Measurements from ENCODE around the gene SLC6A8. TPM values are rescaled to one million over a fixed set of nuclear protein-coding genes. Genes with fewer than 3 reads are reported as not detected.
A peak's percentile ranks its signal among the peaks of the same experiment; 100 is the strongest.

SLC6A8 gene
- total and polyA plus RNA-seq, 2 of the 4 experiments (the other 2 are of a cell fraction): 7.2 to 25.5 TPM

GRCh38 chrX:153703036-153703370, 15.3 kb downstream of the SLC6A8 start:
- ATAC-seq (ENCODE audit: low read depth) (peak; percentile 28; the same call in 1 of the 2 replicates), DNase-seq (peak; percentile 75)
- no peaks in the 10 kb centered on the region for H3K9me3 ChIP-seq (ENCODE audit: control insufficient read depth, insufficient read depth, low read length)
- H4K20me1 ChIP-seq (ENCODE audit: insufficient read depth, low read length): 0 out of 2 replicates have a peak, but pooled peaks cover 4% of the 10 kb centered on the region
- in situ Hi-C loops (cut with MboI; ENCODE audit: low sequenced_read_pairs) (no loop called here), intact Hi-C loops (cut with micrococcal nuclease) (no loop called here), dilution Hi-C loops (cut with HindIII; ENCODE audit: low sequenced_read_pairs, unreplicated experiment) (no loop called here)
- peaks cover 2% of the 10 kb centered on the region; the same call in 1 of the 2 replicates for H3K4me1 ChIP-seq (ENCODE audit: control insufficient read depth, insufficient read depth, low read length)
- ChIA-PET POLR2A (ENCODE audit: unreplicated experiment) (interaction anchor here (0.5 kb wide), 1 partner anchor 12 kb away, joined by 3 read pairs; no protein-coding TSS in a partner anchor), CTCF (no interaction called here)
- TF ChIP-seq, protein P1, sequence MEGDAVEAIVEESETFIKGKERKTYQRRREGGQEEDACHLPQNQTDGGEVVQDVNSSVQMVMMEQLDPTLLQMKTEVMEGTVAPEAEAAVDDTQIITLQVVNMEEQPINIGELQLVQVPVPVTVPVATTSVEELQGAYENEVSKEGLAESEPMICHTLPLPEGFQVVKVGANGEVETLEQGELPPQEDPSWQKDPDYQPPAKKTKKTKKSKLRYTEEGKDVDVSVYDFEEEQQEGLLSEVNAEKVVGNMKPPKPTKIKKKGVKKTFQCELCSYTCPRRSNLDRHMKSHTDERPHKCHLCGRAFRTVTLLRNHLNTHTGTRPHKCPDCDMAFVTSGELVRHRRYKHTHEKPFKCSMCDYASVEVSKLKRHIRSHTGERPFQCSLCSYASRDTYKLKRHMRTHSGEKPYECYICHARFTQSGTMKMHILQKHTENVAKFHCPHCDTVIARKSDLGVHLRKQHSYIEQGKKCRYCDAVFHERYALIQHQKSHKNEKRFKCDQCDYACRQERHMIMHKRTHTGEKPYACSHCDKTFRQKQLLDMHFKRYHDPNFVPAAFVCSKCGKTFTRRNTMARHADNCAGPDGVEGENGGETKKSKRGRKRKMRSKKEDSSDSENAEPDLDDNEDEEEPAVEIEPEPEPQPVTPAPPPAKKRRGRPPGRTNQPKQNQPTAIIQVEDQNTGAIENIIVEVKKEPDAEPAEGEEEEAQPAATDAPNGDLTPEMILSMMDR (conservative IDR thresholded peaks at IDR 0.05; ENCODE audit: low read depth, low read length): no peak
- peak; percentile 39; the same call in 1 of the 2 replicates for TF ChIP-seq MAZ (IDR thresholded peaks at IDR 0.05; ENCODE audit: borderline replicate concordance, low read depth, low read length)
- H2BK15ac ChIP-seq (ENCODE audit: low read depth, low read length): no peak overlapping the region
- WGBS, 2 experiments (ENCODE audit: extremely low coverage in 2 of 2, insufficient read length in 1 of 2): 85% methylated on average over 5 of the region's 16 CpGs; no CpG with 5 or more reads in 1 of the 2 experiments
- no peak overlapping the region for H3K4me2 ChIP-seq (ENCODE audit: low read depth, low read length)
- no peaks in the 10 kb centered on the region for H3K9me1 ChIP-seq (ENCODE audit: insufficient read depth, low read length)
- no peak overlapping the region for H2AK9ac ChIP-seq (replicated peaks; ENCODE audit: low read depth, low read length, poor library complexity)
- no peak overlapping the region for H4K91ac ChIP-seq (ENCODE audit: insufficient read depth, low read depth, low read length)
- H2BK5ac ChIP-seq (ENCODE audit: low read depth, low read length, poor library complexity, severe bottlenecking): no peak overlapping the region
- peaks cover 17% of the 10 kb centered on the region for H3K36me3 ChIP-seq (ENCODE audit: control insufficient read depth, insufficient read depth, low read length)
- H3K4ac ChIP-seq (ENCODE audit: low read depth, low read length): no peak overlapping the region
- H4K5ac ChIP-seq (ENCODE audit: low read depth, low read length): no peak overlapping the region
- no peak overlapping the region for H4K8ac ChIP-seq (ENCODE audit: low read depth in 2 of 2, low read length in 2 of 2)
- H2BK120ac ChIP-seq (ENCODE audit: low read depth, low read length): no peak overlapping the region
- H3K79me1 ChIP-seq (ENCODE audit: low read depth in 1 of 2, low read length in 2 of 2): peaks cover 0 to 5% of the 10 kb centered on the region in 2 experiments; a peak in 1 of 4 replicates
- H3K56ac ChIP-seq (ENCODE audit: extremely low read depth, insufficient read depth, low read length): no peak overlapping the region
- H3K27me3 ChIP-seq (ENCODE audit: control insufficient read depth, insufficient read depth, low read length): no peaks in the 10 kb centered on the region
- BruUV-seq (replicated peaks): no TSS peak
- no peak overlapping the region for H2AFZ ChIP-seq (replicated peaks; ENCODE audit: low read length, poor library complexity)
- H3K4me3 ChIP-seq (ENCODE audit: insufficient read depth, low read depth, low read length): no peak overlapping the region
- H3K27ac ChIP-seq (ENCODE audit: insufficient read depth, low read length): no peak overlapping the region
- no peak overlapping the region for H3K14ac ChIP-seq (replicated peaks; ENCODE audit: low read depth, low read length)
- no peak overlapping the region for H2BK20ac ChIP-seq (ENCODE audit: low read depth, low read length)
- no peak overlapping the region for H3K23ac ChIP-seq (ENCODE audit: low read depth, low read length)
- H2AK5ac ChIP-seq (ENCODE audit: low read depth, low read length): no peak overlapping the region
- no peak overlapping the region for H3K9ac ChIP-seq (ENCODE audit: low read depth, low read length)
- H3K18ac ChIP-seq (ENCODE audit: low read depth, low read length): no peak overlapping the region
